Kidney (tissue), 14 donors: Measurements from ENCODE around the gene CDC34. TPM values are rescaled to one million over a fixed set of nuclear protein-coding genes. Genes with fewer than 3 reads are reported as not detected.

Source experiments
- DNase-seq, 5 donors: peaks; one replicate each; pipeline ENCODE4 v3.0.0-alpha.2; 2013 to 2020
- FAIRE-seq: peaks from 2 replicates; lab custom pipeline; 2012; peaks lifted over from hg19 to GRCh38; lab: Jason Lieb, UNC
- H3K27ac ChIP-seq, 2 donors: one replicate each; pipeline ENCODE4 v1.7.0; 2013; ENCODE audit warnings: low read depth in 2 of 2, low read length in 2 of 2, inconsistent platforms in 1 of 2
- H3K27me3 ChIP-seq: one replicate; pipeline ENCODE4 v1.7.1; 2013; ENCODE audit warnings: low read length, inconsistent platforms; ENCODE audit not compliant: control insufficient read depth, insufficient read depth
- H3K36me3 ChIP-seq, 3 donors: one replicate each; pipeline versions ENCODE4 v1.7.0 to v1.7.1; 2013; ENCODE audit warnings: low read length in 3 of 3, control low read depth in 1 of 3, inconsistent platforms in 1 of 3; ENCODE audit not compliant: insufficient read depth in 3 of 3, control insufficient read depth in 2 of 3
- H3K4me1 ChIP-seq, 3 donors: one replicate each; pipeline versions ENCODE4 v1.7.0 to v1.7.1; 2013; ENCODE audit warnings: low read length in 3 of 3, inconsistent platforms in 1 of 3, low read depth in 1 of 3; ENCODE audit not compliant: control insufficient read depth in 2 of 3, insufficient read depth in 2 of 3
- H3K4me3 ChIP-seq, 3 donors: one replicate each; pipeline versions ENCODE4 v1.7.0 to v1.8.1; 2013; ENCODE audit warnings: low read length in 3 of 3, control low read depth in 1 of 3, inconsistent platforms in 1 of 3
- H3K9ac ChIP-seq, 3 donors: one replicate each; pipeline versions ENCODE4 v1.7.0 to v1.7.1; 2013; ENCODE audit warnings: low read length in 3 of 3, control low read depth in 1 of 3, inconsistent platforms in 1 of 3
- H3K9me3 ChIP-seq, 3 donors: one replicate each; pipeline versions ENCODE4 v1.7.0 to v1.7.1; 2013; ENCODE audit warnings: low read length in 3 of 3, control low read depth in 1 of 3, inconsistent platforms in 1 of 3; ENCODE audit not compliant: control insufficient read depth in 2 of 3, insufficient read depth in 1 of 3
- CTCF ChIP-seq: IDR thresholded peaks from 3 replicates; pipeline ENCODE4 v1.5.1; 2012; ENCODE audit warnings: mild to moderate bottlenecking, moderate library complexity, borderline replicate concordance; ENCODE audit not compliant: insufficient read depth; ENCODE audit errors: extremely low read depth
- intact Hi-C: fragments of 100-400 bp; cut with DNase I; formaldehyde crosslinking; loops from one replicate; pipeline ENCODE4 v1.11.1; 2022
- polyA plus RNA-seq: library from polyadenylated mRNA; stranded (reverse); fragments of 350-450 nt; fragmentation: Illumina TruSeq; extraction: RNeasy Lipid Tissue Mini Kit (QIAGEN cat#74804); gene quantifications from one replicate; pipeline ENCODE4 v1.2.3, GENCODE V29; 2014; ENCODE audit warnings: low read depth, low replicate concordance; ENCODE audit not compliant: insufficient read depth
- total RNA-seq: library from RNA; stranded (reverse); fragmentation: NEBNext Ultra II Directional; extraction: Animal tissue kit (Norgen Biotek cat#: 25700); gene quantifications from one replicate; pipeline ENCODE4 v1.2.1, GENCODE V29; 2021
- donor health status: control.
- donor health status: control.
- donor health status: control.
- donor health status: control.
- donor health status: control.
- donor health status: DM: yes; HTN: yes; CAD: no.
- donor health status: Normal renal cell carcinoma (clear cell type).

Gene CDC34
- total and polyA plus RNA-seq, 2 donors from 2014 or later = 33.8 to 72.3 TPM

GRCh38 chr19:535017-535835 lies 3.7 kb downstream of the CDC34 start:
- FAIRE-seq (no peak), DNase-seq (peak in 1 of 5 donors; percentile 75)
- no peaks in the 10 kb centered on the region for H3K9me3 ChIP-seq
- peaks cover 0 to 14% (median 5%) of the 10 kb centered on the region in 3 donors for H3K36me3 ChIP-seq
- H3K4me1 ChIP-seq = peaks cover 0 to 17% (median 3%) of the 10 kb centered on the region in 3 donors
- no peak for TF ChIP-seq CTCF
- no peak overlapping the region for H3K27ac ChIP-seq
- intact Hi-C loops = no loop called here
- no peak overlapping the region for H3K9ac ChIP-seq
- no peaks in the 10 kb centered on the region for H3K27me3 ChIP-seq
- no peak overlapping the region for H3K4me3 ChIP-seq

GRCh38 chr19:536031-536880 lies 4.7 kb downstream of the CDC34 start:
- peak in 1 of 5 donors; percentile 73 for DNase-seq
- peaks cover 0 to 15% (median 5%) of the 10 kb centered on the region in 3 donors for H3K36me3 ChIP-seq
- H3K4me1 ChIP-seq = peaks cover 0 to 17% (median 0%) of the 10 kb centered on the region in 3 donors
- no peak overlapping the region for H3K27ac ChIP-seq
- H3K9me3 ChIP-seq = no peaks in the 10 kb centered on the region
- no peak for TF ChIP-seq CTCF
- no peak overlapping the region for H3K4me3 ChIP-seq
- no peak for FAIRE-seq
- H3K27me3 ChIP-seq = no peaks in the 10 kb centered on the region
- intact Hi-C loops = no loop called here
- H3K9ac ChIP-seq = no peak overlapping the region

- intact Hi-C loops = no loop called here
- Histone ChIP-seq H3K4me1 (peaks cover 0 to 17% (median 0%) of the 10 kb centered on the region in 3 donors), H3K36me3 (peaks cover 0 to 17% (median 5%) of the 10 kb centered on the region in 3 donors), H3K9me3 (no peaks in the 10 kb centered on the region), H3K27me3 (no peaks in the 10 kb centered on the region), H3K27ac (no peak overlapping the region), H3K9ac (no peak overlapping the region), H3K4me3 (no peak overlapping the region)
- peak in 1 of 5 donors; percentile 72 for DNase-seq
- TF ChIP-seq CTCF = no peak
- no peak for FAIRE-seq
These were observed 5.4 kb downstream of the CDC34 start for GRCh38 chr19:536881-537404.
